Pancreas (tissue), 10 donors: ENCODE data around the gene OSBPL3. TPM values are rescaled to one million over a fixed set of nuclear protein-coding genes. Genes with fewer than 3 reads are reported as not detected.

ENCODE experiments used
- ATAC-seq, 4 donors: fragments of 200-7000 bp; cut with Tn5 transposase; one replicate each; pipeline versions ENCODE4 v1.8.0 to v1.9.1; 2020; ENCODE audit warnings: mild to moderate bottlenecking in 4 of 4, moderate library complexity in 4 of 4
- DNase-seq, 6 donors: peaks; one replicate each; pipeline ENCODE4 v3.0.0-alpha.2; 2020
- FAIRE-seq: peaks from 2 replicates; lab custom pipeline; 2012; peaks lifted over from hg19 to GRCh38; lab: Jason Lieb, UNC
- H3K27ac ChIP-seq, 4 donors: fragments of 200-600 bp; sonication (generic); 1 replicate in 3 of 4; 2 replicates in 1 of 4; pipeline versions ENCODE4 v1.5.0 to v1.8.0; 2020
- H3K27me3 ChIP-seq, 4 donors: fragments of 200-600 bp; one replicate each; pipeline ENCODE4 v1.8.0; 2021
- H3K36me3 ChIP-seq, 3 donors: fragments of 200-600 bp; sonication (generic) in 1 of 3; one replicate each; pipeline versions ENCODE4 v1.5.0 to v1.8.0; 2020 to 2021
- H3K4me1 ChIP-seq, 3 donors: fragments of 200-600 bp; one replicate each; pipeline ENCODE4 v1.8.0; 2021
- H3K4me3 ChIP-seq, 4 donors: fragments of 200-600 bp; sonication (generic) in 2 of 4; one replicate each; pipeline versions ENCODE4 v1.5.0 to v1.8.0; 2020 to 2021
- H3K9me3 ChIP-seq, 4 donors: fragments of 200-600 bp; one replicate each; pipeline ENCODE4 v1.8.0; 2021
- CTCF ChIP-seq, 4 donors: fragments of 200-600 bp; sonication (generic) in 3 of 4; IDR thresholded peaks; one replicate each; pipeline versions ENCODE4 v1.5.0 to v1.8.0; 2021; ENCODE audit warnings: antibody characterized with exemption in 4 of 4
- WGBS, 2 donors: extraction: QIAGEN DNeasy Blood & Tissue Kit; methylation state at CpG; one replicate each; pipeline ENCODE4 v1.1.7; 2013; 5-methylcytosine and 5-hydroxymethylcytosine counted together
- intact Hi-C, 3 donors: fragments of 100-400 bp; cut with DNase I; formaldehyde crosslinking; loops; one replicate each; pipeline versions ENCODE4 v1.11.1 to v1.14.2; 2022
- polyA plus RNA-seq, 2 donors: library from polyadenylated mRNA; stranded (reverse); fragments of 200-250 nt; gene quantifications; one replicate each; pipeline ENCODE4 v1.2.3, GENCODE V29; 2013
- total RNA-seq, 6 donors: library from RNA; stranded (reverse); fragmentation: NEBNext Ultra II Directional in 4 of 6; extraction: Animal tissue kit (Norgen Biotek cat#: 25700) in 4 of 6; gene quantifications; one replicate each; pipeline versions ENCODE4 v1.2.1 to v1.2.4, GENCODE V29; 2021 to 2023
- donor health status: healthy with polysubstance abuse.
- donor health status: DM: no; HTN: no; CAD: no; lungs with moderate emphysema.
- donor health status: DM: no; HTN: no; CAD: no.
- donor health status: control.
- donor health status: control.
- donor health status: Bipolar disorder and iron deficiency.
- donor health status: DM: yes; HTN: yes; CAD: no.
- donor health status: DM: no; HTN: no; CAD: no.
- donor health status: DM: no; HTN: no; CAD: no.
- donor health status: DM: yes; HTN: yes; CAD: no.

The OSBPL3 gene
- total and polyA plus RNA-seq, 8 donors, result 1.5 to 9.5 (median 3.9) TPM

- intact Hi-C loops, result no loop called here
- H3K4me3 ChIP-seq, result no peak overlapping the region
- no peaks in the 10 kb centered on the region for H3K27me3 ChIP-seq
- no peaks in the 10 kb centered on the region for H3K9me3 ChIP-seq
- ATAC-seq (no peak), DNase-seq (no peak), FAIRE-seq (no peak)
- H3K27ac ChIP-seq, result no peak overlapping the region
- no peaks in the 10 kb centered on the region for H3K36me3 ChIP-seq
- TF ChIP-seq CTCF (IDR thresholded peaks at IDR 0.05), result no peak
- H3K4me1 ChIP-seq, result no peaks in the 10 kb centered on the region
Observed at GRCh38 chr7:24871770-24872169, 108.2 kb downstream of the OSBPL3 start.

GRCh38 chr7:24870766-24871165 is 109.2 kb downstream of the OSBPL3 start:
- TF ChIP-seq CTCF (IDR thresholded peaks at IDR 0.05), result no peak
- intact Hi-C loops, result no loop called here
- Histone ChIP-seq H3K9me3 (no peaks in the 10 kb centered on the region), H3K27me3 (no peaks in the 10 kb centered on the region), H3K27ac (no peak overlapping the region), H3K4me1 (no peaks in the 10 kb centered on the region), H3K4me3 (no peak overlapping the region), H3K36me3 (no peaks in the 10 kb centered on the region)
- 91 to 92% methylated on average over 6 of the region's 6 CpGs for WGBS, 2 donors
- DNase-seq (no peak), FAIRE-seq (no peak), ATAC-seq (no peak)

DNA sequence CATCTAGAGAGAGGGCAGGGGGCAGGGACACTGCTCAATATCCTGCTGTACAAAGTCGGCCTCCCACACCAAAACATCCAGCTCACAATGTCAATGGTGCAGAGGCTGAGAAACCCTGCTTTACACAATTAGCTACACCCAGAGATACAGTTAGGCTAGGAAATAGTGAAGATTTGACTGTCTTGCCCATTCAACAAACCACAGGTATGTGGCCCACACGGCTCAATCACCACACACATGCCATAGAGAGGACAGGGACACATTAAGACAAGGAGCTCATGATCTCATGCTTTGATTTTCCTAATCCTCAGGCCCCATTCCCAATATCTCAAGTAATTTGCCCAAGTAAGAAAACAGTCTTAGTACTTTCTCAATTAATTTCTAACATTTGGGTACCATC is 110.4 kb downstream of the OSBPL3 start:
- ATAC-seq (no peak), FAIRE-seq (no peak), DNase-seq (no peak)
- Histone ChIP-seq H3K9me3 (no peaks in the 10 kb centered on the region), H3K36me3 (no peaks in the 10 kb centered on the region), H3K27me3 (no peaks in the 10 kb centered on the region), H3K4me1 (no peaks in the 10 kb centered on the region), H3K27ac (no peak overlapping the region), H3K4me3 (no peak overlapping the region)
- TF ChIP-seq CTCF (IDR thresholded peaks at IDR 0.05), result no peak
- intact Hi-C loops, result no loop called here
- WGBS, 2 donors, result 89 to 94% methylated on average over 2 of the region's 2 CpGs

GRCh38 chr7:24868741-24869140 is 111.2 kb downstream of the OSBPL3 start:
- H3K36me3 ChIP-seq, result no peaks in the 10 kb centered on the region
- intact Hi-C loops, result no loop called here
- no peaks in the 10 kb centered on the region for H3K4me1 ChIP-seq
- no peak for TF ChIP-seq CTCF (IDR thresholded peaks at IDR 0.05)
- ATAC-seq (no peak), DNase-seq (no peak), FAIRE-seq (no peak)
- H3K27me3 ChIP-seq, result no peaks in the 10 kb centered on the region
- 73 to 87% methylated on average over 4 of the region's 4 CpGs for whole genome bisulfite sequencing, 2 donors
- H3K9me3 ChIP-seq, result no peaks in the 10 kb centered on the region
- H3K4me3 ChIP-seq, result no peak overlapping the region
- H3K27ac ChIP-seq, result no peak overlapping the region

DNA sequence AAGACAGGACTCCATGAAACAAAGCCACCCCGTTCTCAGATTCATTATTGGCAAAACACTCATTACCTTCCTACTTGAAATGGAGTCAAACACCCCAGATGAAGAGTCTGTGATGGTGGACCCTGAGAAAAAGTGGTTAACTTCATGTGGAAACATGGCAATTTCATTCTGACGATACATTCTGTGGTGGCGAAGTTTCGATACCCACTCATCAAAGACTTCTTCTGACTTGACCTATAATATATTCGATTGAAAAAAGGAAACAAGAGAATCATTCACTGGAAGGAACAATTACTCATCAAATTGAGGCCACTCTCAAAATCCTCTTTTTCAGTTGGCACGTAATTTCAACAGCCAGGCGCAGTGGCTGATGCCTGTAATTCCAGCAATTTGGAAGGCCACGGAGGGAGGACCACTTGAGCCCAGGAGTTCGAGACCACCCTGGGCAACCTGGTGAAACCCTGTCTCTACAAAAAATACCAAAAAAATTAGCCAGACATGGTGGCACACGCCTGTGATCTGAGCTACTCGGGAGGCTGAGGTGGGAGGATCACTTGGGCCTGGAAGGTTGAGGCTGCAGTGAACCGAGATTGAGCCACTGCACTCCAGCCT is 113.9 kb downstream of the OSBPL3 start:
- intact Hi-C loops, result no loop called here
- no peak for ATAC-seq
- H3K9me3 ChIP-seq, result no peaks in the 10 kb centered on the region
- H3K4me3 ChIP-seq, result no peak overlapping the region
- no peaks in the 10 kb centered on the region for H3K36me3 ChIP-seq
- DNase-seq, result no peak
- TF ChIP-seq CTCF (IDR thresholded peaks at IDR 0.05), result no peak
- 95% methylated on average over 12 of the region's 12 CpGs for WGBS, 2 donors
- H3K27me3 ChIP-seq, result no peaks in the 10 kb centered on the region
- H3K27ac ChIP-seq, result no peak overlapping the region
- no peaks in the 10 kb centered on the region for H3K4me1 ChIP-seq
- FAIRE-seq, result no peak
